ENCODE results near the gene ZNF398. TPM values are rescaled to one million over a fixed set of nuclear protein-coding genes. Genes with fewer than 3 reads are reported as not detected.

The ZNF398 gene
- total and polyA plus RNA-seq, 9 of the 15 experiments (the other 6 are each of a cell fraction or from before 2014, with no cell fraction given), result 4.0 to 18.6 (median 10.4) TPM

DNA sequence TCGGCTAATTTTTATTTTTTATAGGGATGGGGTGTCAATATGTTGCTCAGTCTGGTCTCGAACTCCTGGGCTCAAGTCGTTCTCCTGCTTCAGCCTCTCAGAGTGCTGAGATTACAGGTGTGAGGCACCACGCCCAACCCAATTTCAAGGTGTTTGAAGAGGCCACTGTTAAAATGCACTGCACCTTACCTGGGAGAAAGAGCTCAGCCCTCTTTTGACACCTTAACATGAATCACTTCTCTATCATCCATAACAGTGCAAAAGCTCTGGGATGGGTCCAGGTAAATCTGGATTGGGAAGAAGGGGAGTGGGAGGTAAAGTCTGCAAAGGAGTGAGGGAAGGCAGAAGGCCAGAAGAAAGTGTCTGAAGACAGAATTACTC, 47.5 kb downstream of the ZNF398 start:
- H3K27ac ChIP-seq (ENCODE audit: extremely low read depth, low read depth, low read length), result no peak overlapping the region
- intact Hi-C loops (cut with micrococcal nuclease) (loop anchor here (5.0 kb wide), 4 partner anchors 67 to 303 kb away; partner anchors contain the start of genes ZNF425, ZNF746 and ZNF786), in situ Hi-C loops (cut with MboI) (no loop called here)
- peak overlapping the region; percentile 99 for H3K4me3 ChIP-seq
- peak overlapping the region; percentile 89 to 99 for H3K9ac ChIP-seq (ENCODE audit: insufficient read depth in 1 of 2, low read depth in 2 of 2, low read length in 2 of 2)
- H4K20me1 ChIP-seq (replicated peaks; ENCODE audit: control insufficient read depth, insufficient read depth, low read length), result peaks cover 6% of the 10 kb centered on the region; the same call in 1 of the 2 replicates
- peak overlapping the region; percentile 97 for H2AFZ ChIP-seq (ENCODE audit: low read depth, low read length)
- BruUV-seq (replicated peaks), result no TSS peak
- 72% methylated on average over 4 of the region's 4 CpGs for WGBS (ENCODE audit: insufficient coverage, low coverage, missing lambda C conversion rate)
- FAIRE-seq, result no peak
- ChIA-PET POLR2A (interaction anchor here (0.5 to 2.7 kb wide), 12 partner anchors 9 to 547 kb away, joined by 3 to 18 read pairs (median 5); partner anchors contain the start of gene ZNF398), CTCF (ENCODE audit: low intra/inter-chr PET ratio) (interaction anchor here (1.2 kb wide), 1 partner anchor 547 kb away, joined by 4 read pairs; no protein-coding TSS in a partner anchor)
- H3K9me3 ChIP-seq (replicated peaks; ENCODE audit: control insufficient read depth, insufficient read depth, low read depth, low read length), result no peaks in the 10 kb centered on the region
- no peaks in the 10 kb centered on the region for H3K9me1 ChIP-seq (ENCODE audit: control insufficient read depth, insufficient read depth, low read length)
- peaks cover 28% of the 10 kb centered on the region for H3K36me3 ChIP-seq (ENCODE audit: control insufficient read depth, insufficient read depth, low read length)
- no peaks in the 10 kb centered on the region for H3K27me3 ChIP-seq (ENCODE audit: control insufficient read depth in 2 of 2, insufficient read depth in 2 of 2, low read length in 2 of 2)
- peaks cover 42% of the 10 kb centered on the region for H3K79me2 ChIP-seq (ENCODE audit: control insufficient read depth, insufficient read depth, low read length)
- H3K4me1 ChIP-seq (replicated peaks in 1 of 2; ENCODE audit: control insufficient read depth in 2 of 2, insufficient read depth in 2 of 2, low read length in 2 of 2), result peaks cover 14 to 31% of the 10 kb centered on the region in 2 experiments; a peak in 4 of 5 replicates
- ATAC-seq, result no peak
- no peak for DNase-seq (ENCODE audit: extremely low read depth in 1 of 4, low spot score in 3 of 4)
- H3K4me2 ChIP-seq (ENCODE audit: insufficient read depth, low read length), result peak overlapping the region; percentile 93
- TF ChIP-seq PRMT5 (CRISPR knock-in tag; IDR thresholded peaks at IDR 0.05), result no peak
- TF ChIP-seq MBD2 (IDR thresholded peaks at IDR 0.05; ENCODE audit: borderline replicate concordance, low read depth), result no peak
- TF ChIP-seq ZNF717 (CRISPR knock-in tag; IDR thresholded peaks at IDR 0.05), result no peak
- TF ChIP-seq, protein P1, sequence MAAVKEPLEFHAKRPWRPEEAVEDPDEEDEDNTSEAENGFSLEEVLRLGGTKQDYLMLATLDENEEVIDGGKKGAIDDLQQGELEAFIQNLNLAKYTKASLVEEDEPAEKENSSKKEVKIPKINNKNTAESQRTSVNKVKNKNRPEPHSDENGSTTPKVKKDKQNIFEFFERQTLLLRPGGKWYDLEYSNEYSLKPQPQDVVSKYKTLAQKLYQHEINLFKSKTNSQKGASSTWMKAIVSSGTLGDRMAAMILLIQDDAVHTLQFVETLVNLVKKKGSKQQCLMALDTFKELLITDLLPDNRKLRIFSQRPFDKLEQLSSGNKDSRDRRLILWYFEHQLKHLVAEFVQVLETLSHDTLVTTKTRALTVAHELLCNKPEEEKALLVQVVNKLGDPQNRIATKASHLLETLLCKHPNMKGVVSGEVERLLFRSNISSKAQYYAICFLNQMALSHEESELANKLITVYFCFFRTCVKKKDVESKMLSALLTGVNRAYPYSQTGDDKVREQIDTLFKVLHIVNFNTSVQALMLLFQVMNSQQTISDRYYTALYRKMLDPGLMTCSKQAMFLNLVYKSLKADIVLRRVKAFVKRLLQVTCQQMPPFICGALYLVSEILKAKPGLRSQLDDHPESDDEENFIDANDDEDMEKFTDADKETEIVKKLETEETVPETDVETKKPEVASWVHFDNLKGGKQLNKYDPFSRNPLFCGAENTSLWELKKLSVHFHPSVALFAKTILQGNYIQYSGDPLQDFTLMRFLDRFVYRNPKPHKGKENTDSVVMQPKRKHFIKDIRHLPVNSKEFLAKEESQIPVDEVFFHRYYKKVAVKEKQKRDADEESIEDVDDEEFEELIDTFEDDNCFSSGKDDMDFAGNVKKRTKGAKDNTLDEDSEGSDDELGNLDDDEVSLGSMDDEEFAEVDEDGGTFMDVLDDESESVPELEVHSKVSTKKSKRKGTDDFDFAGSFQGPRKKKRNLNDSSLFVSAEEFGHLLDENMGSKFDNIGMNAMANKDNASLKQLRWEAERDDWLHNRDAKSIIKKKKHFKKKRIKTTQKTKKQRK (IDR thresholded peaks at IDR 0.05; ENCODE audit: borderline replicate concordance, low read depth, low read length), result no peak
- no peak for TF ChIP-seq POU5F1 (IDR thresholded peaks at IDR 0.05; ENCODE audit: borderline replicate concordance, low read depth, low read length, partially characterized antibody)
- no peak for TF ChIP-seq ZSCAN32 (CRISPR knock-in tag; IDR thresholded peaks at IDR 0.05)
- TF ChIP-seq, protein P2, sequence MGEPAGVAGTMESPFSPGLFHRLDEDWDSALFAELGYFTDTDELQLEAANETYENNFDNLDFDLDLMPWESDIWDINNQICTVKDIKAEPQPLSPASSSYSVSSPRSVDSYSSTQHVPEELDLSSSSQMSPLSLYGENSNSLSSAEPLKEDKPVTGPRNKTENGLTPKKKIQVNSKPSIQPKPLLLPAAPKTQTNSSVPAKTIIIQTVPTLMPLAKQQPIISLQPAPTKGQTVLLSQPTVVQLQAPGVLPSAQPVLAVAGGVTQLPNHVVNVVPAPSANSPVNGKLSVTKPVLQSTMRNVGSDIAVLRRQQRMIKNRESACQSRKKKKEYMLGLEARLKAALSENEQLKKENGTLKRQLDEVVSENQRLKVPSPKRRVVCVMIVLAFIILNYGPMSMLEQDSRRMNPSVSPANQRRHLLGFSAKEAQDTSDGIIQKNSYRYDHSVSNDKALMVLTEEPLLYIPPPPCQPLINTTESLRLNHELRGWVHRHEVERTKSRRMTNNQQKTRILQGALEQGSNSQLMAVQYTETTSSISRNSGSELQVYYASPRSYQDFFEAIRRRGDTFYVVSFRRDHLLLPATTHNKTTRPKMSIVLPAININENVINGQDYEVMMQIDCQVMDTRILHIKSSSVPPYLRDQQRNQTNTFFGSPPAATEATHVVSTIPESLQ (CRISPR knock-in tag; IDR thresholded peaks at IDR 0.05), result no peak
- TF ChIP-seq ZFPM2 (CRISPR knock-in tag; IDR thresholded peaks at IDR 0.05), result no peak
- TF ChIP-seq NFIC (IDR thresholded peaks at IDR 0.05), result no peak
- TF ChIP-seq TBP (optimal IDR thresholded peaks at IDR 0.05; ENCODE audit: low read depth, low read length), result no peak
- no peak for TF ChIP-seq CHD4 (IDR thresholded peaks at IDR 0.05; ENCODE audit: insufficient read depth, insufficient replicate concordance, low read depth, low read length, poor library complexity, severe bottlenecking)
- TF ChIP-seq TCF3 (CRISPR knock-in tag; IDR thresholded peaks at IDR 0.05), result no peak
- no peak for TF ChIP-seq POLR2G (IDR thresholded peaks at IDR 0.05; ENCODE audit: low read depth, low read length)
- TF ChIP-seq ZNF12 (CRISPR knock-in tag; IDR thresholded peaks at IDR 0.05), result no peak
- no peak for TF ChIP-seq ZEB2 (IDR thresholded peaks at IDR 0.05)
- no peak for TF ChIP-seq MCM7 (IDR thresholded peaks at IDR 0.05)
- TF ChIP-seq DNMT1 (IDR thresholded peaks at IDR 0.05), result no peak
- no peak for TF ChIP-seq ZNF175 (CRISPR knock-in tag; IDR thresholded peaks at IDR 0.05; ENCODE audit: low read depth)

Measured in K562 (cell line).